ENCODE results near the gene NINJ1.

GRCh38 chr9:93100276-93100636 is 33.8 kb downstream of the NINJ1 start:
- TF ChIP-seq GATAD2A (CRISPR knock-in tag; IDR thresholded peaks at IDR 0.05) (no peak), KLF13 (CRISPR knock-in tag; IDR thresholded peaks at IDR 0.05) (no peak), TP53 (CRISPR knock-in tag; conservative IDR thresholded peaks at IDR 0.05) (no peak), HNRNPL (IDR thresholded peaks at IDR 0.05; ENCODE audit: low read depth, low read length) (no peak), GTF2F1 (IDR thresholded peaks at IDR 0.05; ENCODE audit: low read length) (no peak), GABPB1 (CRISPR knock-in tag; IDR thresholded peaks at IDR 0.05) (no peak), NFYB (CRISPR knock-in tag; IDR thresholded peaks at IDR 0.05) (no peak), ZZZ3 (CRISPR knock-in tag; IDR thresholded peaks at IDR 0.05; ENCODE audit: borderline replicate concordance) (no peak), ZFX (CRISPR knock-in tag; IDR thresholded peaks at IDR 0.05; ENCODE audit: low read depth) (no peak)
